SK-N-MC (cell line): Measurements from ENCODE around the gene RTN4RL1.

Experiments used
- DNase-seq: peaks from one replicate; pipeline ENCODE4 v3.0.0-alpha.2; 2011; ENCODE audit warnings: low read depth, low spot score
- H3K27ac ChIP-seq: fragments of 200-600 bp; sonication (generic); 2 replicates; pipeline ENCODE4 v1.5.1; 2016; ENCODE audit warnings: mixed run types
- H3K36me3 ChIP-seq: fragments of 200-600 bp; sonication (generic); 2 replicates; pipeline ENCODE4 v1.6.1; 2017; ENCODE audit warnings: antibody characterized with exemption, low read length, mixed read lengths; ENCODE audit not compliant: insufficient read depth
- H3K4me3 ChIP-seq: fragments of 200-600 bp; sonication (generic); 2 replicates; pipeline ENCODE4 v1.5.1; 2016
- H3K9ac ChIP-seq: fragments of 200-600 bp; sonication (generic); 2 replicates; pipeline ENCODE4 v1.8.0; 2017; ENCODE audit warnings: mixed run types, mixed read lengths; ENCODE audit not compliant: insufficient read length
- H3K9me3 ChIP-seq: fragments of 200-600 bp; sonication (generic); 2 replicates; pipeline ENCODE4 v1.6.1; 2017; ENCODE audit warnings: low read depth, mild to moderate bottlenecking, antibody characterized with exemption, low read length, moderate library complexity, mixed read lengths
- EZH2 ChIP-seq: fragments of 200-600 bp; sonication (generic); IDR thresholded peaks from one replicate; pipeline ENCODE4 v1.6.1; 2017; ENCODE audit warnings: antibody characterized with exemption
- FOXP2 ChIP-seq: optimal IDR thresholded peaks from 2 replicates; pipeline ENCODE3; 2011; ENCODE audit warnings: mild to moderate bottlenecking, moderate library complexity; ENCODE audit not compliant: insufficient read depth; ENCODE audit errors: extremely low read length, control extremely low read depth
- POLR2AphosphoS5 ChIP-seq: IDR thresholded peaks from 2 replicates; pipeline ENCODE4 v1.6.1; 2012; ENCODE audit warnings: mild to moderate bottlenecking, low read depth, low read length, borderline replicate concordance

RTN4RL1 gene

GRCh38 chr17:2067048-2067561, 42.0 kb upstream of the RTN4RL1 start:
- Histone ChIP-seq H3K4me3 (no peak overlapping the region), H3K36me3 (no peaks in the 10 kb centered on the region; the same call in 1 of the 2 replicates), H3K27ac (no peak overlapping the region), H3K9ac (no peak overlapping the region), H3K9me3 (no peaks in the 10 kb centered on the region)
- no peak for DNase-seq
- no peak for TF ChIP-seq FOXP2
- TF ChIP-seq POLR2AphosphoS5 = no peak
- TF ChIP-seq EZH2 = no peak

GRCh38 chr17:2065949-2066400, 40.8 kb upstream of the RTN4RL1 start:
- H3K36me3 ChIP-seq = no peaks in the 10 kb centered on the region; the same call in 1 of the 2 replicates
- H3K9me3 ChIP-seq = no peaks in the 10 kb centered on the region
- H3K27ac ChIP-seq = no peak overlapping the region
- H3K9ac ChIP-seq = no peak overlapping the region
- DNase-seq = no peak
- no peak overlapping the region for H3K4me3 ChIP-seq
- TF ChIP-seq POLR2AphosphoS5 (no peak), FOXP2 (no peak), EZH2 (no peak)

- no peak overlapping the region for H3K9ac ChIP-seq
- H3K27ac ChIP-seq = no peak overlapping the region
- TF ChIP-seq EZH2 = no peak
- TF ChIP-seq POLR2AphosphoS5 = no peak
- no peak for TF ChIP-seq FOXP2
- H3K36me3 ChIP-seq = no peaks in the 10 kb centered on the region; the same call in 1 of the 2 replicates
- H3K9me3 ChIP-seq = no peaks in the 10 kb centered on the region
- no peak for DNase-seq
- H3K4me3 ChIP-seq = no peak overlapping the region
Observed at GRCh38 chr17:2064980-2065785, 40.0 kb upstream of the RTN4RL1 start.

- H3K9me3 ChIP-seq = no peaks in the 10 kb centered on the region
- no peaks in the 10 kb centered on the region; the same call in 1 of the 2 replicates for H3K36me3 ChIP-seq
- no peak overlapping the region for H3K4me3 ChIP-seq
- no peak for DNase-seq
- TF ChIP-seq POLR2AphosphoS5 = no peak
- TF ChIP-seq FOXP2 = no peak
- TF ChIP-seq EZH2 = no peak
- H3K27ac ChIP-seq = 0 out of 2 replicates have a peak overlapping the region, but pooled peaks have one; percentile 13
- H3K9ac ChIP-seq = no peak overlapping the region
Observed at GRCh38 chr17:2064520-2064971, 39.4 kb upstream of the RTN4RL1 start.

DNA sequence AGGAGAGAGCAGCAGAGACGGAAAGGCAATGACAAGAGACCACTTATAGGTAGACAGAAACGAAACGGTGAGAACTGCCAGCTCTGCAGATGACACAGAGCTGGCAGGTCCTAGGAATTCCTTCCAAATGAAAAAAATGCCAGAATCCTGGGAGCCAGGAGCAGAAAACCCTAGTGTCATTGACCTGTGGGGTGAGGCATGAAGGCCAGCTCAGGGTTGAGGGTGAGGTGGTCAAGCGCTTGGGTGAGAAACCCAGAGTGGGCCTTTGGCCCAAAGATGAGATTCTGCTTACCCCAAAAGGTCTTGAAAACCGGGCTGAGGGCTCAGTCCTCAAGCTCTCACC, 39.0 kb upstream of the RTN4RL1 start:
- Histone ChIP-seq H3K9me3 (no peaks in the 10 kb centered on the region), H3K27ac (0 out of 2 replicates have a peak overlapping the region, but pooled peaks have one; percentile 13), H3K36me3 (no peaks in the 10 kb centered on the region; the same call in 1 of the 2 replicates), H3K4me3 (no peak overlapping the region), H3K9ac (no peak overlapping the region)
- no peak for DNase-seq
- TF ChIP-seq FOXP2 (no peak), POLR2AphosphoS5 (no peak), EZH2 (no peak)

DNA sequence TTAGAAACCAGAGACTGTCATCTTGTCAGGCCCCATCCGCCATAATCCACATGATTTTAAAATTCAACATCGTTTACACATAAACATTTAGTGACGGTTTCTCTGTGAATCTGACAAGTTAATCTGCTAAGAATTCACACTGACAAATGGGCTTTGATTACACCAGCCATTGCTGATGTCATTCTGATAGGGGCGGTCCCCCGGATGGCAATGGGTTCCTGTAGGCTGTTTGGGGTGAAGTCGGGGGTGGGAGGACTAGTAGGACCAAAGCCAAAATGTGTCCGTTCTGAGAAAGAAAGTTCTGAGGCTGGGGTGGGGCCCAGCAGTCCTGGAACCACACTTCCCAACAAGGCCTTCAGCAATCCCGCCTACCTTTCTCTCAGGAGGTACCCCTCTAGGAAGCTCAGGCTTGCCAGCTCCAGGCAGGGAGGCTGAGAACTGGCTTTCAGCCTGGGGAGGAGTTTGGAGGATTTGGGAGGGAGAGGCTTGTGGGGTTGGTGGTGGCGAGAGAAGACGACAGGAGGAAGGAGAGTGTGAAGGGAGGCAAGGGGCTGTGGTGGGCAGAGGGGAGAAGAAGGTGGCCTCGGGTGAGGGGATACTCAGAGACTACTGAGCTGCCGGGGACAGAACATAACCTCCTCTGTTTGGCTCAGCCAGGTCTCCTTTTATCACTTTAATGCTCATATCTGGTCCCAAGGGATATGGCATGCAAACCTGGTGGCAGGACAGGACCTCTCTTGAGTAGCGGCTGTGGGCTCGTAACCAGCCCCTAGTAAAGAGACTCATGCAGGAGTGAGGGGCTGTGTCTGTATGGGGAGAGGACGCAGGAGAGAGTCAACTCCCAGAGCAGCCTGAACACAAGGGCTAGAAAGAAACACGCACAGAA, 38.4 kb upstream of the RTN4RL1 start:
- Histone ChIP-seq H3K9ac (no peak overlapping the region), H3K4me3 (no peak overlapping the region), H3K9me3 (no peaks in the 10 kb centered on the region), H3K27ac (no peak overlapping the region), H3K36me3 (no peaks in the 10 kb centered on the region; the same call in 1 of the 2 replicates)
- DNase-seq = no peak
- TF ChIP-seq FOXP2 (no peak), POLR2AphosphoS5 (no peak), EZH2 (no peak)

GRCh38 chr17:2062571-2063183, 37.5 kb upstream of the RTN4RL1 start:
- no peak overlapping the region for H3K4me3 ChIP-seq
- no peaks in the 10 kb centered on the region; the same call in 1 of the 2 replicates for H3K36me3 ChIP-seq
- TF ChIP-seq FOXP2 (no peak), EZH2 (no peak)
- no peak overlapping the region for H3K9ac ChIP-seq
- DNase-seq = no peak
- no peaks in the 10 kb centered on the region for H3K9me3 ChIP-seq
- no peak overlapping the region for H3K27ac ChIP-seq
